Liver (tissue), 3 donors: Measurements from ENCODE around the gene DCX.

Experiments used
- CTCF ChIP-seq: fragments of 150-350 bp; IDR thresholded peaks from 2 replicates; pipeline ENCODE4 v1.5.1; 2017; ENCODE audit warnings: improper control_type of control experiment, low read depth, low read length; ENCODE audit not compliant: missing input control
- MAX ChIP-seq: IDR thresholded peaks from 2 replicates; pipeline ENCODE4 v1.6.1; 2016; ENCODE audit warnings: antibody characterized with exemption
- RAD21 ChIP-seq, 2 donors: IDR thresholded peaks; 2 replicates each; pipeline ENCODE4 v1.6.1; 2016; ENCODE audit warnings: antibody characterized with exemption in 2 of 2, mild to moderate bottlenecking in 2 of 2
- RXRA ChIP-seq, 2 donors: IDR thresholded peaks; 2 replicates each; pipeline ENCODE4 v1.6.1; 2017 to 2018; ENCODE audit warnings: antibody characterized with exemption in 2 of 2, mild to moderate bottlenecking in 1 of 2
- TAF1 ChIP-seq: conservative IDR thresholded peaks from 2 replicates; pipeline ENCODE4 v1.6.1; 2016; ENCODE audit warnings: antibody characterized with exemption, mild to moderate bottlenecking
- TF ChIP-seq, protein P1 (sequence below): IDR thresholded peaks from 2 replicates; pipeline ENCODE4 v1.6.1; 2016; ENCODE audit warnings: antibody characterized with exemption
- TF ChIP-seq, protein P2 (sequence below): IDR thresholded peaks from 2 replicates; pipeline ENCODE4 v1.6.1; 2016; ENCODE audit warnings: antibody characterized with exemption, mild to moderate bottlenecking
- donor health status: healthy.
- donor health status: healthy.

GRCh38 chrX:111283446-111283845 is 128.5 kb downstream of the DCX start:
- TF ChIP-seq CTCF = no peak
- TF ChIP-seq MAX = no peak
- no peak for TF ChIP-seq TAF1
- no peak for TF ChIP-seq RXRA (IDR thresholded peaks at IDR 0.05)
- TF ChIP-seq RAD21 (IDR thresholded peaks at IDR 0.05) = no peak
- TF ChIP-seq, protein P1, sequence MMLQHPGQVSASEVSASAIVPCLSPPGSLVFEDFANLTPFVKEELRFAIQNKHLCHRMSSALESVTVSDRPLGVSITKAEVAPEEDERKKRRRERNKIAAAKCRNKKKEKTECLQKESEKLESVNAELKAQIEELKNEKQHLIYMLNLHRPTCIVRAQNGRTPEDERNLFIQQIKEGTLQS = no peak
- TF ChIP-seq, protein P2, sequence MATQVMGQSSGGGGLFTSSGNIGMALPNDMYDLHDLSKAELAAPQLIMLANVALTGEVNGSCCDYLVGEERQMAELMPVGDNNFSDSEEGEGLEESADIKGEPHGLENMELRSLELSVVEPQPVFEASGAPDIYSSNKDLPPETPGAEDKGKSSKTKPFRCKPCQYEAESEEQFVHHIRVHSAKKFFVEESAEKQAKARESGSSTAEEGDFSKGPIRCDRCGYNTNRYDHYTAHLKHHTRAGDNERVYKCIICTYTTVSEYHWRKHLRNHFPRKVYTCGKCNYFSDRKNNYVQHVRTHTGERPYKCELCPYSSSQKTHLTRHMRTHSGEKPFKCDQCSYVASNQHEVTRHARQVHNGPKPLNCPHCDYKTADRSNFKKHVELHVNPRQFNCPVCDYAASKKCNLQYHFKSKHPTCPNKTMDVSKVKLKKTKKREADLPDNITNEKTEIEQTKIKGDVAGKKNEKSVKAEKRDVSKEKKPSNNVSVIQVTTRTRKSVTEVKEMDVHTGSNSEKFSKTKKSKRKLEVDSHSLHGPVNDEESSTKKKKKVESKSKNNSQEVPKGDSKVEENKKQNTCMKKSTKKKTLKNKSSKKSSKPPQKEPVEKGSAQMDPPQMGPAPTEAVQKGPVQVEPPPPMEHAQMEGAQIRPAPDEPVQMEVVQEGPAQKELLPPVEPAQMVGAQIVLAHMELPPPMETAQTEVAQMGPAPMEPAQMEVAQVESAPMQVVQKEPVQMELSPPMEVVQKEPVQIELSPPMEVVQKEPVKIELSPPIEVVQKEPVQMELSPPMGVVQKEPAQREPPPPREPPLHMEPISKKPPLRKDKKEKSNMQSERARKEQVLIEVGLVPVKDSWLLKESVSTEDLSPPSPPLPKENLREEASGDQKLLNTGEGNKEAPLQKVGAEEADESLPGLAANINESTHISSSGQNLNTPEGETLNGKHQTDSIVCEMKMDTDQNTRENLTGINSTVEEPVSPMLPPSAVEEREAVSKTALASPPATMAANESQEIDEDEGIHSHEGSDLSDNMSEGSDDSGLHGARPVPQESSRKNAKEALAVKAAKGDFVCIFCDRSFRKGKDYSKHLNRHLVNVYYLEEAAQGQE = no peak
